ENCODE data around the gene PXMP2. TPM values are rescaled to one million over a fixed set of nuclear protein-coding genes. Genes with fewer than 3 reads are reported as not detected.

Gene PXMP2
- total RNA-seq, 1 donor from 2014 or later: 25.6 TPM

GRCh38 chr12:132668191-132669088 is 18.9 kb upstream of the PXMP2 start:
- Mint-ChIP-seq H3K36me3 (ENCODE audit: unreplicated experiment) (peaks cover 47% of the 10 kb centered on the region), H3K27ac (ENCODE audit: unreplicated experiment) (no peak overlapping the region), H3K4me3 (ENCODE audit: unreplicated experiment) (no peak overlapping the region), H3K4me1 (ENCODE audit: unreplicated experiment) (no peaks in the 10 kb centered on the region), H3K27me3 (ENCODE audit: unreplicated experiment) (no peaks in the 10 kb centered on the region), H3K9me3 (ENCODE audit: unreplicated experiment) (no peaks in the 10 kb centered on the region)
- no peak for DNase-seq (ENCODE audit: extremely low spot score, unreplicated experiment)
- no peak for TF ChIP-seq CTCF (IDR thresholded peaks at IDR 0.05)

GRCh38 chr12:132669166-132669879 is 18.1 kb upstream of the PXMP2 start:
- Mint-ChIP-seq H3K36me3 (ENCODE audit: unreplicated experiment) (peaks cover 47% of the 10 kb centered on the region), H3K4me1 (ENCODE audit: unreplicated experiment) (no peaks in the 10 kb centered on the region), H3K27me3 (ENCODE audit: unreplicated experiment) (no peaks in the 10 kb centered on the region), H3K4me3 (ENCODE audit: unreplicated experiment) (no peak overlapping the region), H3K9me3 (ENCODE audit: unreplicated experiment) (no peaks in the 10 kb centered on the region), H3K27ac (ENCODE audit: unreplicated experiment) (no peak overlapping the region)
- TF ChIP-seq CTCF (IDR thresholded peaks at IDR 0.05): no peak
- DNase-seq (ENCODE audit: extremely low spot score, unreplicated experiment): no peak

GRCh38 chr12:132672116-132672515 is 15.3 kb upstream of the PXMP2 start:
- TF ChIP-seq CTCF (IDR thresholded peaks at IDR 0.05): no peak
- Mint-ChIP-seq H3K4me1 (ENCODE audit: unreplicated experiment) (no peaks in the 10 kb centered on the region), H3K27ac (ENCODE audit: unreplicated experiment) (no peak overlapping the region), H3K4me3 (ENCODE audit: unreplicated experiment) (no peak overlapping the region), H3K36me3 (ENCODE audit: unreplicated experiment) (peaks cover 45% of the 10 kb centered on the region), H3K27me3 (ENCODE audit: unreplicated experiment) (no peaks in the 10 kb centered on the region), H3K9me3 (ENCODE audit: unreplicated experiment) (no peaks in the 10 kb centered on the region)
- DNase-seq (ENCODE audit: extremely low spot score, unreplicated experiment): no peak

- no peak for DNase-seq (ENCODE audit: extremely low spot score, unreplicated experiment)
- Mint-ChIP-seq H3K36me3 (ENCODE audit: unreplicated experiment) (peaks cover 46% of the 10 kb centered on the region), H3K27me3 (ENCODE audit: unreplicated experiment) (no peaks in the 10 kb centered on the region), H3K27ac (ENCODE audit: unreplicated experiment) (no peak overlapping the region), H3K4me3 (ENCODE audit: unreplicated experiment) (no peak overlapping the region), H3K9me3 (ENCODE audit: unreplicated experiment) (no peaks in the 10 kb centered on the region), H3K4me1 (ENCODE audit: unreplicated experiment) (no peaks in the 10 kb centered on the region)
- no peak for TF ChIP-seq CTCF (IDR thresholded peaks at IDR 0.05)
These were observed 14.7 kb upstream of the PXMP2 start for GRCh38 chr12:132672678-132673077.
